ENCODE data around the gene THADA. TPM values are rescaled to one million over a fixed set of nuclear protein-coding genes. Genes with fewer than 3 reads are reported as not detected.

Gene THADA
- polyA plus RNA-seq, 1 donor (not counting 4 experiments of a cell fraction or from before 2014, with no cell fraction given), result 22.6 TPM

DNA sequence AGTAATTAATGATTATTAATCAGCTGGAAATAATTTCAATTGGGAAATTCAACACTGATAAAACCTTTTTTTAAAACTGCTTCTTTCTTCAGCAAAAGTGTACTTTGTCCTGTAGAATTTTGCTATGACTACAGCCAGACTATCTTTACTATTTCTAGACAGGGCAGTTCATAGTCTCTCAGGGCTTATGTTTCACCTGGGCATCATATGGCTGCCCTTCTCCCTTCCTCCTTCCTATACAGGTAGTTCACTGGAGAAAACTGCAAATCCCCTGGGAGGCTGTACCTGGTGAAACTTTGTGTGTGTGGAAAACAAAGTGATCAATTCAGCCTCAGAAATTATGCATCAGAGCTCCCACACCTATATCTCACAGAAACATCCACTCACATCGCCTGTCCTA lies 38.6 kb downstream of the THADA start:
- H3K27ac ChIP-seq (ENCODE audit: control insufficient read depth, insufficient read depth, low read length), result no peak overlapping the region
- H3K36me3 ChIP-seq (ENCODE audit: control insufficient read depth in 2 of 2, extremely low read depth in 1 of 2, insufficient read depth in 2 of 2, low read length in 2 of 2), result peaks cover 13 to 16% of the 10 kb centered on the region in 2 experiments
- no peaks in the 10 kb centered on the region for H3K27me3 ChIP-seq (ENCODE audit: control insufficient read depth, extremely low read depth, insufficient read depth, low read length)
- H3K4me3 ChIP-seq (ENCODE audit: control insufficient read depth in 2 of 3, extremely low read depth in 1 of 3, insufficient read depth in 2 of 3, low read depth in 1 of 3, low read length in 3 of 3), result no peak overlapping the region
- no peak overlapping the region for H3K4me2 ChIP-seq (ENCODE audit: control insufficient read depth, extremely low read depth, insufficient read depth, low read depth, low read length)
- DNase-seq (ENCODE audit: low read depth, low spot score) (no peak), FAIRE-seq (no peak)
- no peaks in the 10 kb centered on the region for H3K79me2 ChIP-seq (ENCODE audit: control insufficient read depth, insufficient read depth, low read length)
- dilution Hi-C loops (cut with MboI; ENCODE audit: extremely low pct_ligation_motif_present, low sequenced_read_pairs), result no loop called here
- H4K20me1 ChIP-seq (ENCODE audit: control insufficient read depth, extremely low read depth, insufficient read depth, low read length), result no peaks in the 10 kb centered on the region
- no peaks in the 10 kb centered on the region for H3K9me3 ChIP-seq (ENCODE audit: control insufficient read depth, low read depth, low read length)
- no peaks in the 10 kb centered on the region for H3K4me1 ChIP-seq (ENCODE audit: control insufficient read depth, extremely low read depth, insufficient read depth, low read length)
- no peak overlapping the region for H2AFZ ChIP-seq (ENCODE audit: control insufficient read depth, low read length)
- no peak overlapping the region for H3K9ac ChIP-seq (ENCODE audit: control insufficient read depth, extremely low read depth, insufficient read depth, low read length)
- TF ChIP-seq EZH2 (IDR thresholded peaks at IDR 0.05; ENCODE audit: low read length), result no peak
- TF ChIP-seq, protein P1, sequence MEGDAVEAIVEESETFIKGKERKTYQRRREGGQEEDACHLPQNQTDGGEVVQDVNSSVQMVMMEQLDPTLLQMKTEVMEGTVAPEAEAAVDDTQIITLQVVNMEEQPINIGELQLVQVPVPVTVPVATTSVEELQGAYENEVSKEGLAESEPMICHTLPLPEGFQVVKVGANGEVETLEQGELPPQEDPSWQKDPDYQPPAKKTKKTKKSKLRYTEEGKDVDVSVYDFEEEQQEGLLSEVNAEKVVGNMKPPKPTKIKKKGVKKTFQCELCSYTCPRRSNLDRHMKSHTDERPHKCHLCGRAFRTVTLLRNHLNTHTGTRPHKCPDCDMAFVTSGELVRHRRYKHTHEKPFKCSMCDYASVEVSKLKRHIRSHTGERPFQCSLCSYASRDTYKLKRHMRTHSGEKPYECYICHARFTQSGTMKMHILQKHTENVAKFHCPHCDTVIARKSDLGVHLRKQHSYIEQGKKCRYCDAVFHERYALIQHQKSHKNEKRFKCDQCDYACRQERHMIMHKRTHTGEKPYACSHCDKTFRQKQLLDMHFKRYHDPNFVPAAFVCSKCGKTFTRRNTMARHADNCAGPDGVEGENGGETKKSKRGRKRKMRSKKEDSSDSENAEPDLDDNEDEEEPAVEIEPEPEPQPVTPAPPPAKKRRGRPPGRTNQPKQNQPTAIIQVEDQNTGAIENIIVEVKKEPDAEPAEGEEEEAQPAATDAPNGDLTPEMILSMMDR (optimal IDR thresholded peaks at IDR 0.05 in 1 of 3, IDR thresholded peaks at IDR 0.05 in 1 of 3, conservative IDR thresholded peaks at IDR 0.05 in 1 of 3; ENCODE audit: extremely low read depth in 1 of 3, insufficient read depth in 2 of 3, low read length in 3 of 3), result no peak
- no peaks in the 10 kb centered on the region for H3K9me1 ChIP-seq (ENCODE audit: control insufficient read depth, extremely low read depth, insufficient read depth, low read length)

DNA sequence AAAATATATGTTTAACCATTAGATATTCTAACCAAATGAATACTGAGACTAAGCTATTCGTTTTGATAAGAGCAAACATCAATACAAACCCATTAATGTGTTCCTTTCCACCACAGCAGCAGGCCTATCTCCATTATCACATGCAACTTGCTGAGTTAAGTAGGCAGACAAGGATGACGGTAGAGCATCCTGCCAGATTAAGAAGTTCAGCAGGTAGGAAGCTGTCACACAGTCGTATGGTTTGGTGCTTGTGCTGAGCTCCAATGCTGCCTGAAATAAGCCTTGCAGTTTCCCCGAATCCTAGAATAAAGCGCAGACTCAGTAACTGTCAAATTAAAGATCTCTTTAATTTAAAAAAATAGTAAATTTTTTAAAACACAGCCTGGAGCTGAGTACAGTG lies 39.6 kb downstream of the THADA start:
- TF ChIP-seq, protein P1 (optimal IDR thresholded peaks at IDR 0.05 in 1 of 3, IDR thresholded peaks at IDR 0.05 in 1 of 3, conservative IDR thresholded peaks at IDR 0.05 in 1 of 3; ENCODE audit: extremely low read depth in 1 of 3, insufficient read depth in 2 of 3, low read length in 3 of 3), result no peak
- no peak for TF ChIP-seq EZH2 (IDR thresholded peaks at IDR 0.05; ENCODE audit: low read length)
- no peaks in the 10 kb centered on the region for H3K9me1 ChIP-seq (ENCODE audit: control insufficient read depth, extremely low read depth, insufficient read depth, low read length)
- H2AFZ ChIP-seq (ENCODE audit: control insufficient read depth, low read length), result no peak overlapping the region
- FAIRE-seq (no peak), DNase-seq (ENCODE audit: low read depth, low spot score) (no peak)
- dilution Hi-C loops (cut with MboI; ENCODE audit: extremely low pct_ligation_motif_present, low sequenced_read_pairs), result no loop called here
- H3K27ac ChIP-seq (ENCODE audit: control insufficient read depth, insufficient read depth, low read length), result no peak overlapping the region
- H3K4me3 ChIP-seq (ENCODE audit: control insufficient read depth in 2 of 3, extremely low read depth in 1 of 3, insufficient read depth in 2 of 3, low read depth in 1 of 3, low read length in 3 of 3), result no peak overlapping the region
- no peak overlapping the region for H3K4me2 ChIP-seq (ENCODE audit: control insufficient read depth, extremely low read depth, insufficient read depth, low read depth, low read length)
- H3K36me3 ChIP-seq (ENCODE audit: control insufficient read depth in 2 of 2, extremely low read depth in 1 of 2, insufficient read depth in 2 of 2, low read length in 2 of 2), result peaks cover 13 to 16% of the 10 kb centered on the region in 2 experiments
- no peaks in the 10 kb centered on the region for H3K4me1 ChIP-seq (ENCODE audit: control insufficient read depth, extremely low read depth, insufficient read depth, low read length)
- H3K27me3 ChIP-seq (ENCODE audit: control insufficient read depth, extremely low read depth, insufficient read depth, low read length), result no peaks in the 10 kb centered on the region
- H4K20me1 ChIP-seq (ENCODE audit: control insufficient read depth, extremely low read depth, insufficient read depth, low read length), result no peaks in the 10 kb centered on the region
- no peak overlapping the region for H3K9ac ChIP-seq (ENCODE audit: control insufficient read depth, extremely low read depth, insufficient read depth, low read length)
- H3K79me2 ChIP-seq (ENCODE audit: control insufficient read depth, insufficient read depth, low read length), result no peaks in the 10 kb centered on the region
- H3K9me3 ChIP-seq (ENCODE audit: control insufficient read depth, low read depth, low read length), result no peaks in the 10 kb centered on the region

Measured in keratinocyte (primary cell).